ENCODE measurements around the gene TRIP4. TPM values are rescaled to one million over a fixed set of nuclear protein-coding genes. Genes with fewer than 3 reads are reported as not detected.
"Not testable (repeated sequence)": the region's sequence is repeated elsewhere in the genome, so short reads cannot be mapped to it uniquely, and the experiment has no call there.

TRIP4 gene
- total and polyA plus RNA-seq, 2 donors from 2014 or later: 29.8 to 33.1 TPM

DNA sequence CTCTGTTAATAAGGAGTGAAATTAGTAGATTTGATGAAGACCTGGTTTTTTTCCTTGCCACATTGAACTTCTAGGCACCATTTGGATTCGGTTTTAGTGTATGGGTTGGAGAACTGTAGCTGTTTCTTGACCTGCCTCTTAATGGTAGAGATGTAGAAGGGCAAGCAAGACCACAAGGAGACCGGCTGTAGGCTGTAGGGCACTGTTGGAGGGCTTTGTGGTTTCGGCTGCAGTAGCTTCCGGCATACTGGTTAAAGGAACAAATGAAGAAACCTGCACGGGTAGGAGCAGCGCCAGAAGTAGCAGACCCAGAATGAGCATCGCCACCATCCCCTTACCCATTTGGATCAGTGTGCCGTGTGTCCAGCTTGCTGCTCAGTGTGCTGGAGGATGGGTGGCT lies 14.3 kb upstream of the TRIP4 start:
- intact Hi-C loops (cut with DNase I): no loop called here
- no peak for FAIRE-seq
- TF ChIP-seq, protein P1, sequence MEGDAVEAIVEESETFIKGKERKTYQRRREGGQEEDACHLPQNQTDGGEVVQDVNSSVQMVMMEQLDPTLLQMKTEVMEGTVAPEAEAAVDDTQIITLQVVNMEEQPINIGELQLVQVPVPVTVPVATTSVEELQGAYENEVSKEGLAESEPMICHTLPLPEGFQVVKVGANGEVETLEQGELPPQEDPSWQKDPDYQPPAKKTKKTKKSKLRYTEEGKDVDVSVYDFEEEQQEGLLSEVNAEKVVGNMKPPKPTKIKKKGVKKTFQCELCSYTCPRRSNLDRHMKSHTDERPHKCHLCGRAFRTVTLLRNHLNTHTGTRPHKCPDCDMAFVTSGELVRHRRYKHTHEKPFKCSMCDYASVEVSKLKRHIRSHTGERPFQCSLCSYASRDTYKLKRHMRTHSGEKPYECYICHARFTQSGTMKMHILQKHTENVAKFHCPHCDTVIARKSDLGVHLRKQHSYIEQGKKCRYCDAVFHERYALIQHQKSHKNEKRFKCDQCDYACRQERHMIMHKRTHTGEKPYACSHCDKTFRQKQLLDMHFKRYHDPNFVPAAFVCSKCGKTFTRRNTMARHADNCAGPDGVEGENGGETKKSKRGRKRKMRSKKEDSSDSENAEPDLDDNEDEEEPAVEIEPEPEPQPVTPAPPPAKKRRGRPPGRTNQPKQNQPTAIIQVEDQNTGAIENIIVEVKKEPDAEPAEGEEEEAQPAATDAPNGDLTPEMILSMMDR (IDR thresholded peaks at IDR 0.05; ENCODE audit: borderline replicate concordance, extremely low read depth, insufficient read depth): no peak

DNA sequence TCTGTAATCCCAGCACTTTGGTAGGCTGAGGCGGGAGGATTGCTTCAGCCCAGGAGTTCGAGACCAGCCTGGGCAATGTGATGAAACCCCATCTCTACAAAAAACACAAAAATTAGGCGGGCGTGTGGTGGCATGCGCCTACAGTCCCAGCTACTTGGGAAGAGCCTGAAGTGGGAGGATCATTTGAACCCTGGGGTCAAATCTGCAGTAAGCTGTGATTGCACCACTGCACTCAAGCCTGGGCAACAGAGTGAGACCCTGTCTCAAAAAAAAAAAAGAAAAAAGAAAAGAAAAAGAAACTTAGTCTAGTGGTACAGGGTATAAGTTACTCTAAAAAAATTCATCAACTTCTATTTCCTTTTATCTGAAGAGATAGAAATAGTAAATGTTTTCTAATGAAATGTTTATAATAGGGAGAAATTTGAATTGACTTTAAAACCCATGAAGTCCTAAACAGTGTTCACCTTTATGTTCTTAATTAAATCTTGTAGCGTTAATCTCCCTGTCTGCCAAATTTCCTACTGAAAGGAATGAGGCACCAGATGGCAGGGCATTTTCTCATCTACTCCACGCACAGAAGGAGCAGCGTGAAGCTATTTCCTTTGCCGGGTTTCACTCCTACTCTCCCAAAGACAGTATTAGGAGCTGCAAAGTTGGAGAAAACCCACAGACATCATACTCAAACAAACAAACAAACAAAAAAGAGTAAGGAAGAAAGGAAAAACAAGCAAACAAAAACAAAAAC lies 8.2 kb upstream of the TRIP4 start:
- Histone ChIP-seq H3K27ac (ENCODE audit: low read depth in 2 of 2, low read length in 2 of 2) (no peak overlapping the region), H3K27me3 (ENCODE audit: control insufficient read depth, insufficient read depth, low read length) (no peaks in the 10 kb centered on the region), H3K9me3 (ENCODE audit: control insufficient read depth in 2 of 3, insufficient read depth in 1 of 3, low read length in 3 of 3) (no peaks in the 10 kb centered on the region), H3K36me3 (ENCODE audit: control insufficient read depth in 2 of 3, insufficient read depth in 3 of 3, low read length in 3 of 3) (no peaks in the 10 kb centered on the region), H3K4me1 (ENCODE audit: control insufficient read depth in 2 of 3, insufficient read depth in 2 of 3, low read depth in 1 of 3, low read length in 3 of 3) (no peaks in the 10 kb centered on the region), H3K4me3 (ENCODE audit: low read length in 3 of 3) (peak overlapping the region in 1 of 3 donors; percentile 12), H3K9ac (ENCODE audit: low read length in 3 of 3) (no peak overlapping the region)
- intact Hi-C loops (cut with DNase I): no loop called here
- DNase-seq (no peak), FAIRE-seq (no peak)
- TF ChIP-seq, protein P1 (IDR thresholded peaks at IDR 0.05; ENCODE audit: borderline replicate concordance, extremely low read depth, insufficient read depth): no peak

More for the DNA sequence above, 14.3 kb upstream of the TRIP4 start:
- H3K27ac ChIP-seq (ENCODE audit: low read depth in 2 of 2, low read length in 2 of 2): no peak overlapping the region
- H3K9ac ChIP-seq (ENCODE audit: low read length in 3 of 3): no peak overlapping the region
- no peaks in the 10 kb centered on the region for H3K36me3 ChIP-seq (ENCODE audit: control insufficient read depth in 2 of 3, insufficient read depth in 3 of 3, low read length in 3 of 3)
- H3K9me3 ChIP-seq (ENCODE audit: control insufficient read depth in 2 of 3, insufficient read depth in 1 of 3, low read length in 3 of 3): no peaks in the 10 kb centered on the region
- no peaks in the 10 kb centered on the region for H3K4me1 ChIP-seq (ENCODE audit: control insufficient read depth in 2 of 3, insufficient read depth in 2 of 3, low read depth in 1 of 3, low read length in 3 of 3)
- no peaks in the 10 kb centered on the region for H3K27me3 ChIP-seq (ENCODE audit: control insufficient read depth, insufficient read depth, low read length)
- no peak overlapping the region for H3K4me3 ChIP-seq (ENCODE audit: low read length in 3 of 3)
- DNase-seq: no peak

DNA sequence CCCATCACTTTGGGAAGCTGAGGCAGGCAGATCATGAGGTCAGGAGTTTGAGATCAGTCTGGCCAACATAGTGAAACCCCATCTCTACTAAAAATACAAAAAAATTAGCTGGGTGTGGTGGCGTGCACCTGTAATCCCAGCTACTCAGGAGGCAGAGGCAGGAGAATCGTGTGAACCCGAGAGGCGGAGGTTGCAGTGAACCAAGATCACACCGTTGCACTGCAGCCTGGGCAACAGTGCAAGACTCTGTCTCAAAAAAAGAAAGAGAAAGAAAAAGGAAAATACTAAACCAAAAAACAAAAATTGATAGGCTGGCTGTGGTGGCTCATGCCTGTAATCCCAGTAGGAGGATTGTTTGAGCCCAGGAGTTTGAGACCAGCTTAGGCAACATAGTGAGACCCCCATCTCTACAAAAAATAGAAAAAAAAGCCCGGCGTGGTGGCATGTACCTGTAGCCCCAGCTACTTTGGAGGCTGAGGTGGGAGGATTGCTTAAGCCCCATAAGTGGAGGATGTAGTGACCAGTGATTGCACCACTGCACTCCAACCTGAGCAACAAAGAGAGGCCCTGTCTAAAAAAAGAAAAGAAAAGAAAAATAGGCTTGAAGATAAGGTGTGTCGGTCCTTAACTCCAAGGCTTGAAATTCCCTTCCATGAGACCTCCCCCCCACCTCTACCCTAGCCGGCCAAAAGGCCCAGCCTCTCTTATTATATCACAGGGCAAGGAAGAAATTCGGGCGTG lies 7.3 kb upstream of the TRIP4 start:
- H3K4me1 ChIP-seq (ENCODE audit: control insufficient read depth in 2 of 3, insufficient read depth in 2 of 3, low read depth in 1 of 3, low read length in 3 of 3); H3K27me3 ChIP-seq (ENCODE audit: control insufficient read depth, insufficient read depth, low read length); DNase-seq; intact Hi-C loops (cut with DNase I); H3K9ac ChIP-seq (ENCODE audit: low read length in 3 of 3); FAIRE-seq; H3K27ac ChIP-seq (ENCODE audit: low read depth in 2 of 2, low read length in 2 of 2); H3K9me3 ChIP-seq (ENCODE audit: control insufficient read depth in 2 of 3, insufficient read depth in 1 of 3, low read length in 3 of 3); H3K36me3 ChIP-seq (ENCODE audit: control insufficient read depth in 2 of 3, insufficient read depth in 3 of 3, low read length in 3 of 3): not testable (repeated sequence)
- H3K4me3 ChIP-seq (ENCODE audit: low read length in 3 of 3): peak overlapping the region in 1 of 3 donors; percentile 63
